SKM-1 (cell line): ENCODE results near the gene ATP5PO.

Experiments used
- DNase-seq: peaks from one replicate; lab custom pipeline; 2025; ENCODE audit not compliant: unreplicated experiment; lab: John Stamatoyannopoulos, UW

ATP5PO gene

DNA sequence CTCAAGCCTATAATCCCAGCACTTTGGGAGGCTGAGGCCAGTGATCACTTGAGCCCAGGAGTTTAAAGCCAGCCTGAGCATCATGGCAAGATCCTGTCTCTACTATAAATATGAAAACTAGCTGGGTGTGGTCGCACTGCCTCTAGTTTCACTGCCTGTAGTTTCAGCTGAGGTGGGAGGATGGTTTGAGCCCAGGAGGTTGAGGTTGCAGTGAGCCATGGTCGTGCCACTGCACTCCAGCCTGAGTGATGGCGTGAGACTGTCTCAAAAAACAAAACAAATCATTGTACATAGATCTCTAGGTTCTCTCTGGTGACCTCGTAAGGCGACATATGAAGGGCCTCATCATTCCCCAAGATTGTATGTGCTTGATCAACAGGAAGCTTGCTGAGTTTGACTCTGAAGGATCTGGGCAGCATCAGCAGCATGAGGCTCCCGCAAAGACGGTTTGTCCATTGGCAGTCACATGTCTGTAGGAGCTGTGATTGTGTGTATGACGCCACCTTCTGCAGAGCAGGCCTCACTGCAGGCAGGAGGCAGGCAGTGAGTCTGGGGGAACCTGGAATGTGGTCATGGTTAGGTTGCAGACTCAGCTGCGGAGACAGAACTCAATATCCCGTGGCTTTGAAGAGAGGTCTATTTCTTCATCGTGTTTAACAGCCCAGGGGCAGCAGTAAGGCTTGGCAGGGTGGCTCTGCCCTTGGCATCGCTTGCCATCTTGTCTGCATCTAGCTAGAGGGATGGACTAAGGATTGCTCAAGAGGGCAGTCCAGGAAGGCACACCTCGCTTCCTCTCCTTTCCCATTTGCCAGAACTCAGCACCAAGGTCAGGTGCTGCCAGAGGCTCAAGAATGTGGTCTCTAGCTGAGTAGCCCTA, 14.0 kb downstream of the ATP5PO start:
- no peak for DNase-seq

GRCh38 chr21:33899199-33899598, 16.4 kb downstream of the ATP5PO start:
- DNase-seq, result no peak

- no peak for DNase-seq
Observed at GRCh38 chr21:33898586-33898985, 17.0 kb downstream of the ATP5PO start.

DNA sequence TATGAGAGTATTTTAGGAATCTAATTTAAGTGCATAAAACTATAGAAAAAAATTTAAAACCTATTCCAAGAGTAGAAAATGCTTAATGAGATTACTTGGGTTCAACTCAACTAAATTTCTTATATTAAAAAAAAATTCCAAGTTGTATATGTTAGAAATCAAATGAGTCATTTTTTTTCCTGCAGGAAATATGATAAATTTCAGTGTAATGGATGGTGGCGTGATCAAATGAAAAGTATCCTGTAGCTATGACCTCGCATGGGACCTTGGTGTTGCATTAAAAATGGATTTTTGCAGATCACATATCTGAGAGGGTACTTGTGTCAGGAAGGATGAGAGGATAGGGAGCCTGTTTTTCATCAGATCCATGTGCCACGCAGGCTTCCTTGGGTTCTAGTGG, 17.9 kb downstream of the ATP5PO start:
- DNase-seq, result no peak

GRCh38 chr21:33897098-33897497, 18.5 kb downstream of the ATP5PO start:
- DNase-seq, result no peak

DNA sequence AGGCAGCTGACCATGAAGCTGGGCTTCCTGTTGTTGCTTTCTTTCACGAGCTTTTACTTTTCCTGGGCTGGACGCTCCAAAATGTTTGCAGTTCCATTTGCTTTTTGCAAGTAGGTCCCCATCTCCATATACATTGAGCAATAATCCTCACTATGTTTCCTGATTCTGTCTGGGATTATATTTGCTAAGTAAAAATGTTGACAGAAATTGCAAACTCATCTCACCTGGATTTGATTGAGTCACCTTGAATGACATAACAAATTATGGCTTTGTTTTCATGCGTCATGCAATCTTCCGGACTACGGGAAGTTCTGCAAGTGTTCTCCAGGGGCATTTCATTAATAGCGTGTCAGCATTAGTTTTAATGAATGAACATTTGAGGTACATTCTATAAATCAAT, 18.9 kb downstream of the ATP5PO start:
- DNase-seq, result no peak

GRCh38 chr21:33895356-33895755, 20.2 kb downstream of the ATP5PO start:
- no peak for DNase-seq

GRCh38 chr21:33894736-33895288, 20.8 kb downstream of the ATP5PO start:
- DNase-seq, result no peak

DNA sequence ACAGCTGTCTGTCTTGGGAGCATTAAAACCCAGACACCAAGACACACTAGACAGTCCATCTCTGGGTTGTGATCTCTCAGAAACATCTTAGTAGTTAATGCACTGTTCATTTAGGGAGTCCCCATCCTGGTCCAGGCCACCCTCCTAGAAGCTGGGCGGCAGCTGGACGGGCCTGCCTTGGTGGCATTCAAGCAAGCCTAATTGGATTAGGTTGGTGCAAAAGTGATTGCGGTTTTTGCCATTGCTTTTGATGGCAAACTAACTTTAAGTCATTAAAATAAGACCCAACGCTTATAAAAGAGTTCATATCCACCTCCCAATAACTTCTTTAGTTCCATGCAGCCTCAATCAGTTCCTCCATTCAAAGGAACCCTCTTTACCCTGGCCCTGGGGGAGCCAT, 21.7 kb downstream of the ATP5PO start:
- DNase-seq, result no peak

DNA sequence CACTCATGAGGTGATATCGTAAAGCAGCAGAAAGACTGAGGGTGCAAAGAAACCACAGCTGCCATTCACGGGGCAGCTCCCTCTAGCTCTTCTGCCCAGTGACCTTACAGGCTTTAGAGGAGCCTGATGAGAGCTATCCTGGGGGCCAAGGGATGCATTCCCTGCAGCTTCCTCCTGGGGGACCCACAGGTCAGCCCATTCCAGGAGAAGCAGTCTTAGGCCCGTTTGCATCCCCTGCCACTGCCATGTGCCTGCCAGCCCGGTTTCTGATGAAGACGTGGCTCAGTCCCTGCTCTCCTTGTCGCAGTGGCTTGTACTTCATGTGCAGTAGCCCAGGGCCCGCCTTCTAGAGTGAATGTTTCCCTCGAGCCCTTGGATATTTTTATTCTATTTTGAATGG, 22.8 kb downstream of the ATP5PO start:
- DNase-seq, result no peak

- DNase-seq, result no peak
Observed at GRCh38 chr21:33890187-33890586, 25.4 kb downstream of the ATP5PO start.

DNA sequence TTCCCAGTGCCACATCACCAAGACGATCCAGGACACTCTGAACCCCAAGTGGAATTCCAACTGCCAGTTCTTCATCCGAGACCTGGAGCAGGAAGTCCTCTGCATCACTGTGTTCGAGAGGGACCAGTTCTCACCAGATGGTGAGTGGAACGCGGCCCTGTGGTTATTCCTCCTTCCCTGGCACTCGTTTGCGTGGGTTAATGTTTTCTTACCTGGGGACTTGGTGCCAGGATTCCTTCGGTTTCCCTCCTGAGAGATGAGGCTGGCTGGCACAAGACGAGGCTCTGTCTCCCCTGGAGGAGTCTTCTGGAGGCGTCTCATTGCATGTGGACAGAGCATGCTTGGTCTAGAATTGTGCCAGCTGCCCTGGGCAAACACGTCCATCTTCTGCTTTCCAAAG, 29.3 kb downstream of the ATP5PO start:
- no peak for DNase-seq

- no peak for DNase-seq
Observed at GRCh38 chr21:33885172-33885514, 30.5 kb downstream of the ATP5PO start.

DNA sequence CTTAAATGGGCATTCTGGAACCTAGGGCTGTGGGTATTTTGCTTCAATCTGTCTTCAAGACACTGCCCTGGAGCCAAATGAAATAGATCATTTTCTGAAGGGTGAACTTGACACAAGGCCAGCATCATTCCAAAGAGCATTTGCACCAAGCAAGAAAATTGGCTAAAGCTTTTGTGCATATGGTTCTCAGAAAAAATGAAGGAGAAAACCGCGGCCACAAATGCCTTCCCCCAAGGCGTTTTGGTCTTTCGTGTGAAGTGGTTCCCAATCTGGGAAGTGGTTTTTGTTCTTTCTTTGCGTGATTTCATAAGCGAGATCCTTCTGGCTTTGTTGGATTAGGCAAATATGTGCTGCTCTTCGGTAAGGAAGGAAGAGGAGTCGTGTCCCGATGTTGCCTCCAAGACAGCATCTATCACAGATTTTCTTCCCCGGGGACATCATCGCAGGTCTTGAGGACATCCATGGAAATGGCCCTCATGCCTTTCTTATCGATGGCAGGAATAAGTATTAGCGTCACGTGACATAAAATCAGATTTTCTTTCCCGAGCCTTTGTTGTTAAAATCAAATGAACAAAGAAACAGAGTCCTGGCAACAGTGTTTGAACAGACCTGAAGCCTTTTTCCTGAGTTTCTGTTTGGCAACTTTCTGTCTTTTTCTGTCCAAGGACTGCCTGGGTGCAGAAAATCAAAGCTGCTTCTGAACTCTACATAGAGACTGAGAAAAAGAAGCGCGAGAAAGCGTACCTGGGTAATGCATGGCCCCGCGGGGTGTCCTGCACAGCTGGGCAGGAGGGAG, 31.0 kb downstream of the ATP5PO start:
- DNase-seq, result no peak

DNA sequence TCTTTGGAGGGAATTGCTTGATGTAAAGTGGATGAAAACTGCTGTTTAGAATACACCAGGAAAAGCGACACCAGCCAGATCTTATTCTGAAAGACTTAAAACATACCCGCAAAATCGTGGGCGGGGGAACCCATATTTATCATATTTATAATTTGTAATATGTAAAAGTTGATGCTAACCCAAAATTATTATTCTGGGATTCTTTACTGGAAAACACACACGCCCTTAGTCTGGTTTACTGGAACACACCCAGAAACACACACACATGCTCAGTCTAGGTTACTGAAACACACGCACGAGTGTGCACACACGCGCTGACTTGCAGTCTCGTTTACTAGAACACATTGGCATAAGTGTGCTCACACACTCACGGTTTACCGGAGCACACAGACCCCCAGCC, 32.5 kb downstream of the ATP5PO start:
- DNase-seq, result no peak

DNA sequence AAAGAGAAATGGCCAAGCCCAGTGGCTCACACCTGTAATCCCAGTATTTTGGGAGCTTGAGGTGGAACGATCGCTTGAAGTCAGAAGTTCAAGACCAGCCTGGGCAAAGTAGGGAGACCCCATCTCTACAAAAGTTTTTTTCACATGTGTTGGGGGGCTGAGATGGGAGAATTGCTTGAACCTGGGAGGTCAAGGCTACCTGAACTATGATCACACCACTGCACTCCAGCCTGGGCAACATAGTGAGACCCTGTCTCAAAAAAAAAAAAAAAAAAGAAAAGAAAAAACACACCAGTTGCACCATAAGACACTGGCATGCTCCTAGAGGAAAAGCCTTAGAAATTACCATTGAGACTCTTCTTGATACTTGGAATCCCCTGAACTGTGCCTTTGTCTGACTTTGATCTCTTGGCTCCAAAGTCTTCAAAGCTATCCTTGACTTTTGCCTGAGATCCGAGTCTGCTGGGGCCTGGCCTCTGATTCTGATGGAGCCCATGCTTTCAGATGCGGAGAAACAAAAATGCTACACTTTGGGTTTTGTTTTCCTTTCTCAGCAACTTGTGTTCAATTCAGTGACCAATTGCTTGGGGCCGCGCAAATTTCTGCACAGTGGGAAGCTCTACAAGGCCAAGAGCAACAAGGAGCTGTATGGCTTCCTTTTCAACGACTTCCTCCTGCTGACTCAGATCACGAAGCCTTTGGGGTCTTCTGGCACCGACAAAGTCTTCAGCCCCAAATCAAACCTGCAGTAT, 33.7 kb downstream of the ATP5PO start:
- DNase-seq, result no peak

GRCh38 chr21:33880626-33881025, 35.0 kb downstream of the ATP5PO start:
- no peak for DNase-seq

DNA sequence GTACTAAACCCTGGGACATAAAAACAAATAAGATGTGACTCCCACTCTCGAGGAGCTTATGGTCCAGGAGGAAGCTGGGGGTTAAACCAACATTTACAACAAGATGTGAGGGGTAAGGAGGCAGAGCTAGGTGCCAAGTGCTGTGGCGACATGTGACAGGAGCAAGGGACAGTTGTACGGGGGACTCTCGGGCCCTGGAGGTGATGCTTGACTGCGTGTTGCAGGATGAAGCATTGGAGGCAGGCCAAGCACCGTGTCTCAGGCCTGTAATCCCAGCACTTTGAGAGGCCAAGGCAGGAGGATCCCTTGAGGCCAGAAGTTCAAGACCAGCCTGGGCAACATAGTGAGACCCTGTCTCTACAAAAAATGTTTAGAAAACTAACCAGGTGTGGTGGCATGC, 36.8 kb downstream of the ATP5PO start:
- no peak for DNase-seq

DNA sequence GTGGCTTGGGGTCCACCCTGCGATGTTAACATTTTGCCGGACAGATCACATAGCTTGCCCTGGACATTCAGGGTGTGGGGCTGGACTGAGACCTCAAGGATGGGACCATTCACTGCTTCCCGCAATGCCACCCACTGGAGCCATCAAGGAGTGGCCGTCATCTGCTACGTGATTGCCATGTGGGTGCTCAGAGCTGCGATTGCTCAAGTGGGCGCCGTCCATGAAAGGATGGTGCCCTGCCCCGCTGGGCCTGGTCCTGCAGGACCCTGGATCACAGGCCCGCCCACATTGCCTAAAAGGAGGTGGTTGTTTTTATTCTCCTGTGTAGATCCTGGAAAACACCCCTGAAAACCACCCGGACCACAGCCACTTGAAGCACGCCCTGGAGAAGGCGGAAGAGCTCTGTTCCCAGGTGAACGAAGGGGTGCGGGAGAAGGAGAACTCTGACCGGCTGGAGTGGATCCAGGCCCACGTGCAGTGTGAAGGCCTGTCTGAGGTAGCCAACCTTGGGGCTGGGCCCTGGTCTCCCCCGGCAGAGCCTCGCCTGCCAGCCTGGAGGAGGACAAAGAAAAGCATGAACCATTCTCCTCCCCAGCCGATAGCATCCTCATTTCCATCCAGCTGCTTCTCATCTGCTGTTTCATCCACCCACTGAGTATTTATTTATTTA, 40.4 kb downstream of the ATP5PO start:
- DNase-seq, result no peak

DNA sequence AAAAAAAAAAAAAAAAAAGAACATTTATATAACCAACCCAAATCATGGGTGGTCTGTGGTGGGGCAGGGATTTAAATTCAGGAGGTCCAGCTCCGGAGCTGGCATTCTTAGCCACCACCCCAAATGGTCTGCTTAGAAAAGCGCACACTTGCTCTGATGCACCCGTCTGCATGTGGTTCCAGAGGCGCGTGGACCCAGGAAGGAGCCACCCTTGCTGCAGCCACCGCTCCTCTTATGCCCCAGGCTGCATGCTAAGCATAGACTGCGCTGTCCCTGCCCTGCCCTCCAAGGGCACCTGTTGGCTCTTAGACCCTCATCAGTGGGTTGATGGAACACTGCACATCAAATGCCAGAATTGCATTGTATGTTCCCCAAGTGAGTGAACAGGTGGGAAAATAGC, 41.4 kb downstream of the ATP5PO start:
- no peak for DNase-seq
